Stomach (tissue), 9 donors: ENCODE results near the gene TMEM132D. TPM values are rescaled to one million over a fixed set of nuclear protein-coding genes. Genes with fewer than 3 reads are reported as not detected.
A peak's percentile ranks its signal among the peaks of the same experiment; 100 is the strongest.

ENCODE experiments used
- DNase-seq, 2 donors: peaks; one replicate each; pipeline versions ENCODE4 v3.0.0 to v3.0.0-alpha.2; 2013 to 2019
- H3K27ac ChIP-seq, 5 donors: fragments of 200-600 bp in 4 of 5; sonication (generic) in 4 of 5; one replicate each; pipeline ENCODE4 v1.5.1; 2013 to 2019; ENCODE audit warnings: mild to moderate bottlenecking in 1 of 5, moderate library complexity in 1 of 5
- H3K27me3 ChIP-seq, 3 donors: fragments of 200-600 bp; sonication (generic); one replicate each; pipeline ENCODE4 v1.5.1; 2017 to 2019; ENCODE audit warnings: mixed run types in 1 of 3
- H3K36me3 ChIP-seq, 4 donors: fragments of 200-600 bp; sonication (generic); 1 replicate in 3 of 4; 2 replicates in 1 of 4; pipeline ENCODE4 v1.5.1; 2016 to 2019
- H3K4me1 ChIP-seq, 4 donors: fragments of 200-600 bp; sonication (generic); one replicate each; pipeline ENCODE4 v1.5.1; 2016 to 2019
- H3K4me3 ChIP-seq, 4 donors: fragments of 200-600 bp; sonication (generic) in 3 of 4; one replicate each; pipeline ENCODE4 v1.5.1; 2016 to 2019; ENCODE audit warnings: mild to moderate bottlenecking in 1 of 4
- H3K9me3 ChIP-seq, 4 donors: fragments of 200-600 bp; sonication (generic); one replicate each; pipeline ENCODE4 v1.5.1; 2016 to 2019
- CTCF ChIP-seq, 7 experiments: fragments of 450-650 bp in 4 of 7; fragments of 200-600 bp in 3 of 7; sonication (generic) in 3 of 7; IDR thresholded peaks; one replicate each; pipeline ENCODE4 v1.5.1; 2016 to 2019; ENCODE audit warnings: antibody characterized with exemption in 7 of 7, control low read depth in 2 of 7, mild to moderate bottlenecking in 1 of 7
- EP300 ChIP-seq: sonication (generic); formaldehyde crosslinking; IDR thresholded peaks from one replicate; pipeline ENCODE4 v1.6.1; 2017; ENCODE audit warnings: antibody characterized with exemption
- POLR2A ChIP-seq, 4 donors: fragments of 450-650 bp; IDR thresholded peaks; one replicate each; pipeline ENCODE4 v1.6.1; 2016; ENCODE audit warnings: antibody characterized with exemption in 4 of 4, control low read depth in 2 of 4, mild to moderate bottlenecking in 1 of 4, moderate library complexity in 1 of 4
- POLR2AphosphoS5 ChIP-seq, 3 donors: sonication (generic); formaldehyde crosslinking; IDR thresholded peaks; one replicate each; pipeline ENCODE4 v1.6.1; 2016; ENCODE audit warnings: antibody characterized with exemption in 3 of 3
- WGBS, 5 donors: extraction: QIAGEN DNeasy Blood & Tissue Kit in 3 of 5; methylation state at CpG; one replicate each; pipeline versions ENCODE4 v1.1.5 to v1.1.7; 2013 to 2018; 5-methylcytosine and 5-hydroxymethylcytosine counted together
- intact Hi-C: fragments of 100-400 bp; cut with DNase I; formaldehyde crosslinking; loops from one replicate; pipeline ENCODE4 v1.15.1; 2023; ENCODE audit warnings: low total_unique reads
- polyA plus RNA-seq, 3 donors: library from polyadenylated mRNA; stranded (reverse); fragments of 200-250 nt; gene quantifications; one replicate each; pipeline ENCODE4 v1.2.3, GENCODE V29; 2013
- total RNA-seq, 5 donors: library from RNA; depleted of rRNA; stranded (reverse); fragments of >200 nt; gene quantifications; one replicate each; pipeline versions ENCODE4 v1.1.0 to v1.2.3, GENCODE V29; 2014 to 2016
- donor health status: healthy with polysubstance abuse.
- donor health status: Bipolar disorder and iron deficiency.
- donor health status: healthy.

TMEM132D gene
- total and polyA plus RNA-seq, 8 donors = 0.29 to 0.92 TPM; not detected in 6

- intact Hi-C loops = no loop called here
- no peaks in the 10 kb centered on the region for H3K4me1 ChIP-seq
These were observed 126.7 kb downstream of the TMEM132D start for GRCh38 chr12:129776977-129777667.

DNA sequence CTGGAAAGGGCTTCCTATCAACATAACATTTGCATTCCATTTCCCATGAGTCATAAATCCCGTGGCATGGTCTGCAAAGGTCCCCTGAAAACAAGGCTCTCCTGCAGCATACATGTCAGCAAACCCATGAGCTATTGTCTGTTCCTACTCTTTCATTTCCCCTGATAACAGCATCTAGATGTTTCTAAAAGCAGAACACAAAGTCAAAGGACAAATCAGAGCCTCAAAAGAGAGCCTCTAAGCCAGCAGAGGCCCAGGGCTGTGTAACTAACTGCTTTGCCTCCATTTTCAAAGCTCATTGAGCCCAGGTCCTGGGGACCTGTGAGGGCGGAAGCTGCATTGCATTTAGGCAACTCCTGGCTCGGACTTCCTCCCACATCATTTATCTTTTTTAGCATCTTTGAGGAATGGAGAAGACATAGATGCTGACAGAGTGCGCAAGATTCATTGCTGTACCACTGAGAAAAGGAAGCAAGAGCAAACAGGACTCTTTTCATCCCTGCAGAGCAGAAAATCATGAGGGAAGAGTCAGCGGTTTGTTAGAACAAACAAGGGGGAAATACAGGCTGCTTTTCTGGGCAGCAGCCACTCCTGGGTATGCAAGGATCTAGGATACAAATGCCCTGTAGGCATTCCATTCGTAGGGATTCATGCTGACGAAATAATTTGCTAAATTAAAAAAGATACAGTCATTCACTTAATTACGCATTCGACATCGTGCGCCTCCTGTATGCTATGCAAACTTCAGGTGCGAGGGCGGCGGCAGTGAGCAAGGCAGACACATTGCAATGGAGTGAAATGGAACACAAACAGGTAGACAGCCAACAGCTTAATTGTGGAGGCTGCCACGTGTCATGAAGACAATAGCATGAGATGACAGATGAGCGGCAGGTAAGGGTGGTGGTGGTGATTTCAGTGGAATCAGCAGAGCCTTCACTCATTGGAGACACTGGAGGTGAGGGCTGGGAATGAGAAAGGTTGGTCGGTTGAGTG, 131.0 kb downstream of the TMEM132D start:
- intact Hi-C loops = no loop called here
- Histone ChIP-seq H3K36me3 (no peaks in the 10 kb centered on the region), H3K27ac (no peak overlapping the region), H3K9me3 (no peaks in the 10 kb centered on the region), H3K4me1 (no peaks in the 10 kb centered on the region), H3K27me3 (no peaks in the 10 kb centered on the region), H3K4me3 (no peak overlapping the region)
- 68 to 72% (median 71%) methylated on average over 17 of the region's 17 CpGs for WGBS, 5 donors
- DNase-seq = peak in 1 of 2 donors; percentile 12
- TF ChIP-seq POLR2AphosphoS5 (IDR thresholded peaks at IDR 0.05) (no peak), CTCF (IDR thresholded peaks at IDR 0.05) (no peak), EP300 (no peak), POLR2A (IDR thresholded peaks at IDR 0.05) (no peak)

More at GRCh38 chr12:129776977-129777667, 126.7 kb downstream of the TMEM132D start:
- TF ChIP-seq POLR2AphosphoS5 (IDR thresholded peaks at IDR 0.05) (no peak), CTCF (IDR thresholded peaks at IDR 0.05) (no peak), POLR2A (IDR thresholded peaks at IDR 0.05) (no peak), EP300 (no peak)
- DNase-seq = no peak
- peaks cover 0 to 4% (median 0%) of the 10 kb centered on the region in 3 donors for H3K27me3 ChIP-seq
- no peaks in the 10 kb centered on the region for H3K36me3 ChIP-seq
- H3K4me3 ChIP-seq = no peak overlapping the region
- H3K9me3 ChIP-seq = no peaks in the 10 kb centered on the region
- H3K27ac ChIP-seq = no peak overlapping the region
- 55 to 65% (median 60%) methylated on average over 10 of the region's 10 CpGs for WGBS, 5 donors

DNA sequence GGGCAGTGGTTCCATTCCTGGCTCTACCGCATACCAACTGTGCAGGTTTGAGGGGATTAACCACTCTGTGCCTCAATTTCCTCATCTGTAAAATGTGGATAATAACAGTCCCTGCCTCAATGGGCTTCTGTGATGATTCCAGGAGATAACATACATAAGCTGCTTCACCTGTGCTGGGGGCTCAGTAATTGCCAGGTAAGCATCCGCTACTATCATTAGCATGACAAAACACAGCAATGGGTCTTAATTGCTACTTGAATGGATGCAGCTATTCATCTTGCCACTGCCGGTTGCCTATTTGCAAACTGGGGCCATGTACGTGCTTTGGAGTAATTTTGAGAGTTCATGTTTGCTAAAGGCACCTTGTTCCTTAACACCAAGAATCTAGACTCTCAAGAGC, 132.6 kb downstream of the TMEM132D start:
- WGBS, 5 donors = 49 to 75% (median 58%) methylated on average over 4 of the region's 4 CpGs
- no peak for TF ChIP-seq POLR2A (IDR thresholded peaks at IDR 0.05)
- TF ChIP-seq POLR2AphosphoS5 (IDR thresholded peaks at IDR 0.05) = no peak
- no peak for TF ChIP-seq EP300

GRCh38 chr12:129765719-129766118, 138.1 kb downstream of the TMEM132D start:
- intact Hi-C loops = no loop called here
- no peaks in the 10 kb centered on the region for H3K36me3 ChIP-seq
- no peak for TF ChIP-seq POLR2AphosphoS5 (IDR thresholded peaks at IDR 0.05)
- no peak for TF ChIP-seq CTCF (IDR thresholded peaks at IDR 0.05)
- no peak for TF ChIP-seq EP300
- TF ChIP-seq POLR2A (IDR thresholded peaks at IDR 0.05) = no peak
- no peaks in the 10 kb centered on the region for H3K4me1 ChIP-seq
- H3K9me3 ChIP-seq = peaks cover 0 to 25% (median 19%) of the 10 kb centered on the region in 4 donors
- no peak overlapping the region for H3K4me3 ChIP-seq
- DNase-seq = no peak
- no peaks in the 10 kb centered on the region for H3K27me3 ChIP-seq
- H3K27ac ChIP-seq = no peak overlapping the region
- 65 to 80% (median 71%) methylated on average over 5 of the region's 5 CpGs for WGBS, 5 donors

More for the DNA sequence above, 132.6 kb downstream of the TMEM132D start:
- intact Hi-C loops = no loop called here
- H3K27me3 ChIP-seq = no peaks in the 10 kb centered on the region
- H3K36me3 ChIP-seq = no peaks in the 10 kb centered on the region
- H3K4me1 ChIP-seq = no peaks in the 10 kb centered on the region
- DNase-seq = no peak
- H3K27ac ChIP-seq = no peak overlapping the region
- no peak overlapping the region for H3K4me3 ChIP-seq
- H3K9me3 ChIP-seq = peaks cover 0 to 10% (median 8%) of the 10 kb centered on the region in 4 donors
